HepG2 (cell line): ENCODE results near the gene NET1. TPM values are rescaled to one million over a fixed set of nuclear protein-coding genes. Genes with fewer than 3 reads are reported as not detected.

Source experiments
- ATF1 ChIP-seq: IDR thresholded peaks from 2 replicates; pipeline ENCODE4 v1.6.1; 2016; ENCODE audit warnings: mild to moderate bottlenecking, control low read depth
- EED ChIP-seq: sonication (generic); formaldehyde crosslinking; IDR thresholded peaks from 2 replicates; pipeline ENCODE4 v1.5.0; 2020; ENCODE audit warnings: mild to moderate bottlenecking, missing genetic modification reagents
- FOXK1 ChIP-seq: sonication (generic); formaldehyde crosslinking; IDR thresholded peaks from 2 replicates; pipeline ENCODE4 v1.4.0; 2020; ENCODE audit warnings: low read depth, missing genetic modification reagents, borderline replicate concordance
- KLF13 ChIP-seq: sonication (generic); formaldehyde crosslinking; IDR thresholded peaks from 2 replicates; pipeline ENCODE4 v1.4.0; 2020; ENCODE audit warnings: mild to moderate bottlenecking, missing genetic modification reagents
- KLF6 ChIP-seq: IDR thresholded peaks from 2 replicates; pipeline ENCODE4 v1.8.0; 2016; ENCODE audit warnings: missing biosample characterization, missing genetic modification reagents
- MAX ChIP-seq: IDR thresholded peaks from 2 replicates; pipeline ENCODE4 v1.6.1; 2012; ENCODE audit warnings: inconsistent platforms
- NFKBIZ ChIP-seq: IDR thresholded peaks from 2 replicates; pipeline ENCODE4 v1.6.1; 2018; ENCODE audit warnings: missing genetic modification reagents, missing compliant biosample characterization
- NR3C1 ChIP-seq: sonication (generic); formaldehyde crosslinking; IDR thresholded peaks from 2 replicates; pipeline ENCODE4 v1.4.0; 2020; ENCODE audit warnings: missing genetic modification reagents
- SAP130 ChIP-seq: IDR thresholded peaks from 2 replicates; pipeline ENCODE4 v1.6.1; 2016; ENCODE audit warnings: low read depth
- SRSF9 ChIP-seq: fragments of 200-400 bp; formaldehyde crosslinking; IDR thresholded peaks from 2 replicates; pipeline ENCODE4 v1.6.1; 2018; ENCODE audit warnings: borderline replicate concordance, mild to moderate bottlenecking, low read depth, low read length; ENCODE audit not compliant: insufficient read depth, poor library complexity, severe bottlenecking
- ZHX2 ChIP-seq, 2 experiments: sonication (generic) in 1 of 2; formaldehyde crosslinking in 1 of 2; IDR thresholded peaks; 2 replicates each; pipeline versions ENCODE4 v1.6.1 to v1.9.0; 2014 to 2022; ENCODE audit warnings: antibody characterized with exemption in 1 of 2, borderline replicate concordance in 1 of 2, inconsistent platforms in 1 of 2, low read depth in 1 of 2, missing genetic modification reagents in 1 of 2
- ZMAT3 ChIP-seq: sonication (generic); formaldehyde crosslinking; conservative IDR thresholded peaks from 2 replicates; pipeline ENCODE4 v1.7.0; 2021; ENCODE audit warnings: missing genetic modification reagents
- ZNF17 ChIP-seq: sonication (generic); formaldehyde crosslinking; IDR thresholded peaks from 2 replicates; pipeline ENCODE4 v1.5.0; 2020; ENCODE audit warnings: mild to moderate bottlenecking, missing genetic modification reagents
- ZNF224 ChIP-seq: sonication (generic); formaldehyde crosslinking; IDR thresholded peaks from 2 replicates; pipeline ENCODE4 v1.5.0; 2020; ENCODE audit warnings: mild to moderate bottlenecking, missing genetic modification reagents
- ZNF879 ChIP-seq: sonication (generic); formaldehyde crosslinking; IDR thresholded peaks from 2 replicates; pipeline ENCODE4 v1.8.1; 2023; ENCODE audit warnings: missing genetic modification reagents
- polyA plus RNA-seq, 8 experiments: library from polyadenylated mRNA; depleted of rRNA in 3 of 8; stranded (reverse) in 7 of 8; unstranded in 1 of 8; fragments of >200 nt; fragmentation: Illumina TruSeq in 4 of 8; extraction: Trizol in 4 of 8; gene quantifications; 2 replicates each; pipeline versions ENCODE4 v1.2.1 to v1.2.3, GENCODE V29; 2011 to 2016; ENCODE audit warnings: low read depth in 4 of 8, missing spikeins in 1 of 8, mixed read lengths in 1 of 8; ENCODE audit not compliant: insufficient read depth in 1 of 8
- total RNA-seq, 5 experiments: library from RNA; depleted of rRNA; stranded (reverse); fragments of >200 nt; fragmentation: Illumina TruSeq; extraction: Trizol; gene quantifications; 2 replicates each; pipeline ENCODE4 v1.2.3, GENCODE V29; 2016; ENCODE audit warnings: low read depth in 1 of 5
- TF ChIP-seq, protein P1 (sequence below): sonication (generic); formaldehyde crosslinking; IDR thresholded peaks from 2 replicates; pipeline ENCODE4 v1.5.1; 2020; ENCODE audit warnings: mild to moderate bottlenecking, missing genetic modification reagents, moderate library complexity
- TF ChIP-seq, protein P2 (sequence below): sonication (generic); formaldehyde crosslinking; IDR thresholded peaks from 2 replicates; pipeline ENCODE4 v1.8.0; 2022; ENCODE audit warnings: mild to moderate bottlenecking, missing genetic modification reagents

Gene NET1
- total and polyA plus RNA-seq, 2 of the 13 experiments (the other 11 are each of a cell fraction or from before 2014, with no cell fraction given): 48.1 to 65.8 TPM

- TF ChIP-seq ATF1 (CRISPR knock-in tag) (no peak), SAP130 (CRISPR knock-in tag) (peak; percentile 99), MAX (peak; percentile 72), EED (CRISPR knock-in tag) (no peak), ZNF879 (CRISPR knock-in tag) (no peak), ZNF224 (CRISPR knock-in tag) (no peak), NR3C1 (CRISPR knock-in tag) (no peak), ZMAT3 (CRISPR knock-in tag) (0 out of 2 replicates have a peak, but pooled peaks have one; percentile 44), ZHX2 (IDR thresholded peaks at IDR 0.05; ENCODE audit: low read depth) (no peak), ZHX2 (CRISPR knock-in tag; IDR thresholded peaks at IDR 0.05; ENCODE audit: borderline replicate concordance) (no peak), KLF13 (0 out of 2 replicates have a peak, but pooled peaks have one; percentile 35), ZNF17 (CRISPR knock-in tag) (no peak), FOXK1 (CRISPR knock-in tag) (peak; percentile 20; the same call in 1 of the 2 replicates), NFKBIZ (CRISPR knock-in tag) (no peak), SRSF9 (no peak), KLF6 (CRISPR knock-in tag) (no peak)
- TF ChIP-seq, protein P1, sequence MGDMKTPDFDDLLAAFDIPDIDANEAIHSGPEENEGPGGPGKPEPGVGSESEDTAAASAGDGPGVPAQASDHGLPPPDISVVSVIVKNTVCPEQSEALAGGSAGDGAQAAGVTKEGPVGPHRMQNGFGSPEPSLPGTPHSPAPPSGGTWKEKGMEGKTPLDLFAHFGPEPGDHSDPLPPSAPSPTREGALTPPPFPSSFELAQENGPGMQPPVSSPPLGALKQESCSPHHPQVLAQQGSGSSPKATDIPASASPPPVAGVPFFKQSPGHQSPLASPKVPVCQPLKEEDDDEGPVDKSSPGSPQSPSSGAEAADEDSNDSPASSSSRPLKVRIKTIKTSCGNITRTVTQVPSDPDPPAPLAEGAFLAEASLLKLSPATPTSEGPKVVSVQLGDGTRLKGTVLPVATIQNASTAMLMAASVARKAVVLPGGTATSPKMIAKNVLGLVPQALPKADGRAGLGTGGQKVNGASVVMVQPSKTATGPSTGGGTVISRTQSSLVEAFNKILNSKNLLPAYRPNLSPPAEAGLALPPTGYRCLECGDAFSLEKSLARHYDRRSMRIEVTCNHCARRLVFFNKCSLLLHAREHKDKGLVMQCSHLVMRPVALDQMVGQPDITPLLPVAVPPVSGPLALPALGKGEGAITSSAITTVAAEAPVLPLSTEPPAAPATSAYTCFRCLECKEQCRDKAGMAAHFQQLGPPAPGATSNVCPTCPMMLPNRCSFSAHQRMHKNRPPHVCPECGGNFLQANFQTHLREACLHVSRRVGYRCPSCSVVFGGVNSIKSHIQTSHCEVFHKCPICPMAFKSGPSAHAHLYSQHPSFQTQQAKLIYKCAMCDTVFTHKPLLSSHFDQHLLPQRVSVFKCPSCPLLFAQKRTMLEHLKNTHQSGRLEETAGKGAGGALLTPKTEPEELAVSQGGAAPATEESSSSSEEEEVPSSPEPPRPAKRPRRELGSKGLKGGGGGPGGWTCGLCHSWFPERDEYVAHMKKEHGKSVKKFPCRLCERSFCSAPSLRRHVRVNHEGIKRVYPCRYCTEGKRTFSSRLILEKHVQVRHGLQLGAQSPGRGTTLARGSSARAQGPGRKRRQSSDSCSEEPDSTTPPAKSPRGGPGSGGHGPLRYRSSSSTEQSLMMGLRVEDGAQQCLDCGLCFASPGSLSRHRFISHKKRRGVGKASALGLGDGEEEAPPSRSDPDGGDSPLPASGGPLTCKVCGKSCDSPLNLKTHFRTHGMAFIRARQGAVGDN (CRISPR knock-in tag): peak; percentile 81
- TF ChIP-seq, protein P2, sequence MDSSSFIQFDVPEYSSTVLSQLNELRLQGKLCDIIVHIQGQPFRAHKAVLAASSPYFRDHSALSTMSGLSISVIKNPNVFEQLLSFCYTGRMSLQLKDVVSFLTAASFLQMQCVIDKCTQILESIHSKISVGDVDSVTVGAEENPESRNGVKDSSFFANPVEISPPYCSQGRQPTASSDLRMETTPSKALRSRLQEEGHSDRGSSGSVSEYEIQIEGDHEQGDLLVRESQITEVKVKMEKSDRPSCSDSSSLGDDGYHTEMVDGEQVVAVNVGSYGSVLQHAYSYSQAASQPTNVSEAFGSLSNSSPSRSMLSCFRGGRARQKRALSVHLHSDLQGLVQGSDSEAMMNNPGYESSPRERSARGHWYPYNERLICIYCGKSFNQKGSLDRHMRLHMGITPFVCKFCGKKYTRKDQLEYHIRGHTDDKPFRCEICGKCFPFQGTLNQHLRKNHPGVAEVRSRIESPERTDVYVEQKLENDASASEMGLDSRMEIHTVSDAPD (CRISPR knock-in tag): no peak
These were observed at the start of gene NET1 (continued) for GRCh38 chr10:5412277-5412941.
